NCI-H526 treated with DMSO at 0.1 percent for 48 hours (cell line): ENCODE results near the gene RFX3.

Source experiments
- DNase-seq: peaks from one replicate; lab custom pipeline; 2025; lab: John Stamatoyannopoulos, UW

The RFX3 gene

GRCh38 chr9:3513265-3513818, 12.5 kb downstream of the RFX3 start:
- DNase-seq, result no peak

GRCh38 chr9:3511551-3511950, 14.2 kb downstream of the RFX3 start:
- no peak for DNase-seq

- DNase-seq, result no peak
These were observed 15.0 kb downstream of the RFX3 start for GRCh38 chr9:3510796-3511195.

- DNase-seq, result no peak
These were observed 15.9 kb downstream of the RFX3 start for GRCh38 chr9:3509926-3510325.

- DNase-seq, result peak; percentile 77
These were observed 17.1 kb downstream of the RFX3 start for GRCh38 chr9:3508521-3509291.

GRCh38 chr9:3508078-3508431, 17.7 kb downstream of the RFX3 start:
- DNase-seq, result peak; percentile 40

GRCh38 chr9:3507395-3508077, 18.3 kb downstream of the RFX3 start:
- no peak for DNase-seq

- no peak for DNase-seq
These were observed 19.6 kb downstream of the RFX3 start for GRCh38 chr9:3506164-3506563.

GRCh38 chr9:3502560-3503398, 23.0 kb downstream of the RFX3 start:
- peak; percentile 86 for DNase-seq

GRCh38 chr9:3500044-3500443, 25.8 kb downstream of the RFX3 start:
- DNase-seq, result no peak

DNA sequence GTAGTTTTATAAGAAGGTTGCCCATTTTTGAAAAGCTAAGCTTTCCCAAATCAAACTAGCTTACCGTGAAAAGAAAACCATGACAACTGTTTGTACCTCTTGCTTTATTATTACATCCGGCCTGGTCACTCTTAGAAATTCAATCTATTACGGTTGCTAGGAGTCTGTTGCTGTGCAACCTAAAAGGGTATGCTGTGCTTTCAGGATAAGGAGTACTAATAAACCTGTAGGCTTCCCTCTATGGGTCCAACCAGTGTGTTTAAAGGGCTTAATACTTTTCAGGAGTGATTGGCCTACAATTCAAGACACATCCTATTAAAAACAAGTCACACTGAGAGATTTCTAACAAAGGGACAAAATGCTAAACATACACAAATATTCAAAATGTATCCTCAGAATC, 27.1 kb downstream of the RFX3 start:
- DNase-seq, result peak; percentile 92

GRCh38 chr9:3497857-3498256, 27.9 kb downstream of the RFX3 start:
- no peak for DNase-seq

GRCh38 chr9:3497401-3497800, 28.4 kb downstream of the RFX3 start:
- DNase-seq, result no peak

- DNase-seq, result no peak
These were observed 29.9 kb downstream of the RFX3 start for GRCh38 chr9:3495855-3496254.

- no peak for DNase-seq
These were observed 33.6 kb downstream of the RFX3 start for GRCh38 chr9:3492214-3492613.

- DNase-seq, result no peak
These were observed 34.4 kb downstream of the RFX3 start for GRCh38 chr9:3491450-3491849.

DNA sequence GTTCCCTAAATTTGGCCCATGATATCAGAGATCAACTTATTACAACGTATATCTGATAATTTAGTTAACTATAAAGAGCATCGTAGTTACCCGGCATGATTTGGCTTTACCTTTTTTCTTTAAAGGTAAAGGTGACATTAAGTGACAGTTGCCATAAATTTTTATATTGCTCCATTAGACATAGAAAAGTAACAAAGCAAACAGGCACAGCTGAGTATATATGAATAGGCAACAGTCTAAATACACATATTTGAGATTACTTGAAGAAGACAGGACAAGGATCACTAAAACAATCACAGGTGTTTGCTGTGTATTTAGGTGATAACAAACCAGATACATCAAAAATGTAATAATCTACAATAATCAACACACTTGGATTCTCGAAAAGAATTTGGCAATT, 34.8 kb downstream of the RFX3 start:
- DNase-seq, result no peak

- no peak for DNase-seq
These were observed 43.2 kb downstream of the RFX3 start for GRCh38 chr9:3482578-3482977.

DNA sequence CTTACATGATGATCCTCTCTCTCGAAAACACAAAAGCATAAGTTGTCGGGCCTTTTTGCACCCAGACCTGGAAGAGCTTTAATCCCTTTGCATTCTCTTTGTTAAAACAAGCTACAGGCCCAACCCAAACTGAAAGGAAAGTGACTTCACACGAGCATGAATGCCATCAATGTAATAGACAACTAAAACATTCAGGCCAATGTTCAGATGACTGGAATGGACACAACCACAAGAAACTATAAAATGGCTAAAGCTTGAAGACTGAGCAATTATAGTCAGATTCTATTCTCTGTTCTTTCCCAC, 45.5 kb downstream of the RFX3 start:
- DNase-seq, result no peak

DNA sequence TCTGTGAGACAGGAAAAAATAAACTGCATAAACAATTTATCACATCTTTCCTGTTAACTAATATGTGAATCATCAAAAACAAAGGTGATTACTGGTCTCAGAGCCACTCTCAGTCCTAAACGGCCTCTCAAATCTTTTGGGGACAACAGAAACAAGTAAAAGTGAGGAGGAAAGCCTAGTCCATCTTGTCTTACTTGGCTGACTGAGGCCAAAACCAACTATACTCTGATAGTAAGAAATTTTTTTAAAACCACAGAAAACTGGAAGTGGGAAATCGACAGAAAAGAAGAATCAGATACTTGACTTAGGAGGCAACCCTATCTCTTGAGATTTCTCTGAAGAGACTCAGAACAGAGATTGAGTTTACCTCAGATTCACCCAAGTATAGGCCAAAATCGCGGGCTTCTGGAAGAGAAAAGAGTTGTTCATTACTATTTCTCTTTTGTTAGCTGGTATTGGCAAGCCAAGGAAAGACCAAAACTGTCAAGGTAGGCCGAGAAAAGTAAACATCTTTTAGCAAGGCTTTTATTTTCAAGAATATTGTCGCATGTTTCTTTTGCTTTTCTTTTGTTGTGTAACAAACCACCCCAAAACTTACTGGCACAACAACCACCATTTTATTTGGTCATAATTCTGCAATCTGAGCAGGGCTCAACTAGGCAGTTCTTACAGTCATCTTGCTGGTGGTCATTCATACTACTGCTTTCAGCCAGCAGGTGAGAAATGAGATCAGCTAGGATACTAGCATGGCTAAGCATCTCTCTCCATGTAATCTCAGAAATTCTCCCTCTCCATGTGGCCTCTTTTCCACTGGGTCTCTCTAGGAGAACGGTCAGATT, 46.1 kb downstream of the RFX3 start:
- DNase-seq, result no peak

DNA sequence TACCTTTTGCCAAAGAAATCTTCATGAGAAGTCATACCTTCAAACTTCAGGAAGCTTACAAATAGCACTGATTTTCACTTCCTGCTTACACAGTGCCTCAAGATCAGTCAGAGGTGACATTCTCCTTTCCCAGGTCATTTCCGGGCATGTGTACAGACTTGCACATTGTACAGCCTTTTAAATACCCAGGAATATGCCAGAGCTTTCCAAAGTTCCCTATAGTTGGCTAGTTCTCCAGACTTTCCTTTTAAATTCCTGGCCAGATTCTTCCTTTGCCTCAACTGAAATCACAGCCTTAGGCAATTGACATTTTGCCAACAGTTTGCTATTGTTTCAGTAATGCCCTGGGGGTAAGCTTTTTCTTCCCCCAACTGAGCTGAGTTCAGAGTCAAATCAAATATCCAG, 47.2 kb downstream of the RFX3 start:
- no peak for DNase-seq
